GM19324 (cell line): ENCODE data around the gene KHK.

Experiments used
- ATAC-seq: cut with Tn5 transposase; IDR thresholded peaks from one replicate; pipeline ENCODE4 v1.9.1; 2021; ENCODE audit warnings: mild to moderate bottlenecking, moderate library complexity; ENCODE audit not compliant: unreplicated experiment, low FRiP score

KHK gene

DNA sequence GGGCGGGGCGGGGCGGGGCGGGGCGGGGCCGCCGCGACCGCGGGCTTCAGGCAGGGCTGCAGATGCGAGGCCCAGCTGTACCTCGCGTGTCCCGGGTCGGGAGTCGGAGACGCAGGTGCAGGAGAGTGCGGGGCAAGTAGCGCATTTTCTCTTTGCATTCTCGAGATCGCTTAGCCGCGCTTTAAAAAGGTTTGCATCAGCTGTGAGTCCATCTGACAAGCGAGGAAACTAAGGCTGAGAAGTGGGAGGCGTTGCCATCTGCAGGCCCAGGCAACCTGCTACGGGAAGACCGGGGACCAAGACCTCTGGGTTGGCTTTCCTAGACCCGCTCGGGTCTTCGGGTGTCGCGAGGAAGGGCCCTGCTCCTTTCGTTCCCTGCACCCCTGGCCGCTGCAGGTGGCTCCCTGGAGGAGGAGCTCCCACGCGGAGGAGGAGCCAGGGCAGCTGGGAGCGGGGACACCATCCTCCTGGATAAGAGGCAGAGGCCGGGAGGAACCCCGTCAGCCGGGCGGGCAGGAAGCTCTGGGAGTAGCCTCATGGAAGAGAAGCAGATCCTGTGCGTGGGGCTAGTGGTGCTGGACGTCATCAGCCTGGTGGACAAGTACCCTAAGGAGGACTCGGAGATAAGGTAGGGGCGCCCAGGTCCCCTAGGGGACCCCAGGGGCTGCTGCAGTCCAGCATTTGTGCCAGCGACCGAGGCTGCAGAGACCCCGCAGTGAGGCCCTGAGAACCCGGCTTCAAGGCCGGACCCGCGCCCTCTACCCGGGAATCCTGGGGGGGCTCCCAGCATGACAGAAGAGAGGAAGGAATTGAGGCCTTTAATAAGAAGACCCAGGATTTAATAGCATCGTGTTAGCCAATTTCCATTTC, at the start of gene KHK:
Gene KHK, plus strand, starts transcription at position 49 of the 870 bp plus-strand sequence. Its CDS starts 488 bp downstream, at position 537.
- ATAC-seq = peak; percentile 14

DNA sequence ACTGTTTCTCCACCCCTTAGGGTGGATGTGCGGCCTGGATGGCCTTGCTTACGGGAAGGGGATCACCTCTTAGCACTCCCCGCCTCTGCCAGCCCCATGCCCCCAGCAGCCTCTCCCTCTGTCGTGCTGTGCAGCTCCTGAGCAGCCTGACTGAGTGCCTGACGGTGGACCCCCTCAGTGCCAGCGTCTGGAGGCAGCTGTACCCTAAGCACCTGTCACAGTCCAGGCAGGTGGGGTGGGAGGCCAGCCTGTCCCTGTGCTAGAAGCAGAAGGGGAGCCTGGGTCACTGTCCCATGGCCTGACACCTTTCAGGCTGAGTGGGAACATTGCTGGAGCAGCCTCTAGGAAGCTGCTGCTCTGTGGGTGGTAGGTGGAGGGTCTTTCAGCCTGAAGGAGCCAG, 48.6 kb upstream of the KHK start:
- no peak for ATAC-seq

DNA sequence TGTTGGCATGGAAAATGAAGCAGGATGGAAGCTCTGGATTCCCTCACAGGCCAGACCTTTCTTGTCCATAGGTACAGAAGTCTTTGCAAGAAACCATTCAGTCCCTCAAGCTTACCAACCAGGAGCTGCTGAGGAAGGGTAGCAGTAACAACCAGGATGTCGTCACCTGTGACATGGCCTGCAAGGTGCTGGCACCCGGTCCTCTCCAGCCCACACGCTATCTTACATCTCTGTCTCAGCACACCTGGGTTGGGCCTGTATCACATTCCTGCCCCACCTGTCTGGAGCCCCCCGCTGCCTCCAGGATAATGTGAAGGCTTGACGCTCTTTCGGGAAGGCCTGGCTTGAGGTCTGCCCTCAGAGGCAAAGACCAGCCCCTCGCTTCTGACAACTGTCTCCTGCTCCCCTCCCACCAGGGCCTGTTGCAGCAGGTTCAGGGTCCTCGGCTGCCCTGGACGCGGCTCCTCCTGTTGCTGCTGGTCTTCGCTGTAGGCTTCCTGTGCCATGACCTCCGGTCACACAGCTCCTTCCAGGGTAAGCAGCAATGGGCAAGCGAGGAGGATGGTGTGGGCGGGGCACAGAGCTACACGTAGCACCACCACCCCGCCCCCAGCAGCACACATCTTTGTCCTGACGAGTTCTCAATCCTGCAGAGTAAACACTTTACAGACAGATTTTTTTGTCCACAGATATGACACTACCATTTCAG, 47.8 kb upstream of the KHK start:
- ATAC-seq = no peak

DNA sequence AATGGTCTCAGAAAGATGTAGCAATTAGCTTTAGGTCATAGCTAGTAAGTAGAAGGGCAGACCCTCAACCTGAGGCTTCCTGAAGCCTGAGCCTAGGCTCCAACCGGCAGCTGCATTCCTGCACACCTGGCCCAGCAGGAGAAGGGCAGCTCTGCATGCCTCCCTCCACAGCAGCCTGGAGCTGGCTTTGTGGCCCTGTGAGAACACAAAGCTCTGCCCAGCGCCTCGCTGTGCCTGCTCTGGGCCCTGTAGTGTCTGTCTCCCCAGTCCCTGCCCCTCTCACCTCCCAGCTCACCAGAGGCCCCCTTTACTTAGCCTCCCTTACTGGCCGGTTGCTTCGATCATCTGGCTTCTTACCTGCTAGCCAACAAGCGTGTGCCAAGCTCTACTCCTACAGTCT, 47.1 kb upstream of the KHK start:
- ATAC-seq = no peak

DNA sequence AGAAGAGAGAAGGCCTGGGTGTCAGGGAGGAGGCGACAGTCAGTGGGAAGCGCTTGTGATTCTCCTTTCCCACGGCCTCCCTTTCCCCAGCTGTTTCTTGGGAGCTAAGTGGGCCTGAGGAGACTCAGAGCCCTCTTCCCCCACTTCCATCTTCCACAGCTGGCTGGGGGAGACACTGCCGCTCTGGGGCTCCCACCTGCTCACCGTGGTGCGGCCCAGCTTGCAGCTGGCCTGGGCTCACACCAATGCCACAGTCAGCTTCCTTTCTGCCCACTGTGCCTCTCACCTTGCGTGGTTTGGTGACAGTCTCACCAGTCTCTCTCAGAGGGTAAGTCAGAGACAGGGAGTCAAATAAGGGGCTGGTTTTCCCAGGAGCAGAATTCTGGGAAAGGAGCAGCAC, 46.7 kb upstream of the KHK start:
- no peak for ATAC-seq

DNA sequence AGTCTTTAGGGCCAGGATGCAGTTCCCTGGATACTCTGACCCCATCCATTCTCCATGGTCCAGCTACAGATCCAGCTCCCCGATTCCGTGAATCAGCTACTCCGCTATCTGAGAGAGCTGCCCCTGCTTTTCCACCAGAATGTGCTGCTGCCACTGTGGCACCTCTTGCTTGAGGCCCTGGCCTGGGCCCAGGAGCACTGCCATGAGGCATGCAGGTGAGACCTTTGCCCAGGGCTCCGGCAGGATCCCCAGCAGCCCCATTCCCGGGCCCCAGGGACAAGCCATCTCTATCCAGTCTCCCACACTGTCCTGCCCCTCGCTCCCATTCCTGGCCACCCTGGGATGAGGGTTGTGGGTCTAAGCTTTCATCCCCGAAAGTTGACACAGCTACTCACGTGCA, 46.3 kb upstream of the KHK start:
- no peak for ATAC-seq

DNA sequence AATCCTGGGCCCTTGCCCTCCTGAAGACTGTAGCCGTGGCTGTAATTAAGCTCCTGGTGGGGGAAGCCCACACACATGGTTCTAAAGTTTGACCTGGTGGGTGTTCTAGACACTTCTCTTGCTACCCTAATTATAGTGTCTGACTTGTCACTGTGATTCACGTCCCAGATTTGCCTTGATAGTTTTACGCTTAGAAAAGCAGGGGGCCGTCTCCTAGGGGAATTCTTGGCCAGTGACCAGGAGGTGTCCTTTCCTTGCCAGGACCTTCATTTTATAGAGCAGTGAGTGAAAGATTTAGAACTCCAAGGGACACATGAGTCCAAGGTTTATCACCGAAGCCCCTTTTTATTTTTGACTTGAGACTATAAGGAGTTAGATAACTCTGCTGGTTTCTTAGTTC, 44.8 kb upstream of the KHK start:
- no peak for ATAC-seq

DNA sequence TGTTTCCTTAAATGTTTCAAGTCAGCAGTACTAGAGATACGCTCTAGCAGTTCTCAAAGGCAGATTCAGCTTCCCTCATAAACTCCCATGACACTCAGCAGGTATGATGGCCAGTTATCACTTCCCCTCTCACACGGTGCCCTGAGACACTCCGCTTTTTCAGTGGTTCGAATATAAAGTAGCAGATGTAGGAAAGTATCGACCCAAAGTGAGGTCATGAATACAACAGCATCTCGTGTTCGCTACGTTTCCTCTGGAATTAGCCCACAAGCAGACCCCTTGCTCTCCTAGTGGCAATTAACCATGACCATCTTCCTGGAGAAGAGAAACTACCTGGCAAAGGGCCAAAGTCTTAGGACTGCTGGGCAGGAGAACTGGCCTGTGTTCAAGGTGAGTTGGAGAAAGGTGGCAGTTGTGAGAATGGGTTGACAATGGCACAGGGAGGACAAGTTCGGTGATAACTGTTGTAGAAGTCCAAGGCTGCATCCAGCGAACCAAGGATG, 44.4 kb upstream of the KHK start:
- ATAC-seq = no peak

DNA sequence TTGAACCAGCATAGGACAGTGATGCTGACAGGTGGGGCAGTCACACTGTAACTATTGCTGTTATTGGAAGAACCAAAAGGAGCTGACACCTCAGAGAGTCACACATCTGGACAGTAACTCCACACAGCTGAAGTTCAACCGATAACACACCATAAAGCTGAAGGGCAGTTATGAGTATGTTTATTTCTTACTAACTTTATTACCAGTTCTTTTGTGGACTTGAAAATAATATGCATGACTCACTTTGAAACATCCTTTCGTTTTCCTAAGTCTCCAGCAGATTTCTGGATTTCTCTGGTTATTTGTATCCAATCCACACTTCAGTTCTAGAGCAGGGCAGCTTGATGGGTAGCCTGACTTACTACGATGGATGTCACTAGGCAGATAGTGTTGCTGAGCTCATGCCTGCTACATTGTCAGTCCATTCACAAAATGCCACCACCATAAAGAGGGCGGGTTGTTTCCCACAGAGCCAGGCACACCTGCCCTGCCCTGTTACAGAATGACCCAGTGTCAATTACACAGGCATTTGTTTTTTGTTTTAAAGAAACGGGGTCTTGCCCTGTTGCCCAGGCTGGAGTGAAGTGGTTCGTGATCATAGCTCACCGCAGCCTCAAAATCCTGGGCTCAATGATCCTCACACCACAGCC, 43.5 kb upstream of the KHK start:
- no peak for ATAC-seq

DNA sequence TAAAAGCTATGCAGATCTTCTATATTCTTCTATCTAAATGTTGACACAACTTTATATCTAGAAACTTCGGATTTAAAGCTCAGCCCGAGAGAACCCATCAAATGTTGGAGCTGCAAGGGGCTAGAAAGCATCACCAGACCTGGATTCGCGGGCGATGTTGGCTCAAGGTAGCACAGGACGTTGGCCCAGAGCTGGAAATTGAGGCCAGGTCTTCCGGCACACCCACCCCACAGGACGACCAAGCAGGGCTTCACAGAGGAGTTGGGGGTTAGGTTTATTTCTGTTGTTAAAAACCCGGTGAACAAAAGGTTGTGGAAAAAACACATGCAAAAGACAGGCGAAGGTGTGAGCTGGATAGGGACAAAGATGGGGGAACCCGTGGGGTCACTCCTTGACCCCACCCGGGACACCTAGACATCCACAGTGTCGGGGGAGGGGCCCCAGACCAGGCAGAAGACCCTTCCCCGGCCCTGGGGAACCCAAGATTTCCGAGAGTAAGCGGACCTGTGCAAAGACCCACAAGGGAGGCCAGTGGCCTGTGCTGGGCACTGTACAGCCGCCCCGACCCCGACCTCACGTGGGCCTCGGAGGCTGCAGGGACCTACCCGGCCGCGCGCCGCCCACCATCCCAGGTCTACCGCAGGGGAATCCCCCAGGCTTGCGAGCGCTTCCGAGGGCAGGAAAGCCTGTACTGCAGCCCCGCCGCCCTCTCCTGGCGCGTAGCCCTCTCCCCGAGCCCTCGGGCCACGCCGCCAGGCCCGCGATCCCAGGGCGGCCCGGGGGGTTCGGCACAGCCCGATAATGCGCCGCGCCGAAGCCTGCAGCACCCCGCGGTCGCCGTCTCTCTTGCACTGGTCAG, 36.9 kb upstream of the KHK start:
- ATAC-seq = peak; percentile 10

DNA sequence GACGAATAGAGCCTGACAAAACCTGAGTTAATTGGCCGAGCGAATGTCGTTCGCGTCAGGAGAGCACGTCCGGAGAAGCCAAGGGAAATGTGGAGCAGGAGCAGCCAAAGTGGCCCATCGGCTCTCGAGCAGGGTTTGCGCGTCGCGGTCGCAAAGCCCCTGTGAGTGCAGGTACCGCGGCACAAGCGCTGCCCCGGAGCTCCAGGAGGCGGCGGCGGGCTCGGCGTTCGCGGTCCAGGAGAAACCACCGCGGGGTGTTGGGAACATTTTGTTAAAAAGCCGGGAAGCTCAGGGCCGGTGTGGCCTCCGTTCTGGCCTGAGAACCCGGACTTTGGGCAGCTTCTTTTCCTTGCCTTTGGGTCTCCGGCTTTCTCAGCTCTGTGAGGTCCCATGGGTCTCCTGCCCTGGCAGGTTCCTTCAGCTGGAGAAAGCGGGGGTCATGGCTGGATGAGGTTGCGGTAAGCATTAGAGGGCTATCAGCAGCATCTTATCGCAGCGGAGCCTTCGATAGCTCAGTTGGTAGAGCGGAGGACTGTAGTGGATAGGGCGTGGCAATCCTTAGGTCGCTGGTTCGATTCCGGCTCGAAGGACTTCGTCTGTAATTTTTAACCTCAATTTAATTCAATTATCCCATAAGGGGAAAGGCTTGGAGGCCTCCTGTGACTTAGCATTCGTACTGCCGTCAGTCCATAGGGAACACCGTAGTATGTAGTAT, 36.1 kb upstream of the KHK start:
- peak; percentile 43 for ATAC-seq

DNA sequence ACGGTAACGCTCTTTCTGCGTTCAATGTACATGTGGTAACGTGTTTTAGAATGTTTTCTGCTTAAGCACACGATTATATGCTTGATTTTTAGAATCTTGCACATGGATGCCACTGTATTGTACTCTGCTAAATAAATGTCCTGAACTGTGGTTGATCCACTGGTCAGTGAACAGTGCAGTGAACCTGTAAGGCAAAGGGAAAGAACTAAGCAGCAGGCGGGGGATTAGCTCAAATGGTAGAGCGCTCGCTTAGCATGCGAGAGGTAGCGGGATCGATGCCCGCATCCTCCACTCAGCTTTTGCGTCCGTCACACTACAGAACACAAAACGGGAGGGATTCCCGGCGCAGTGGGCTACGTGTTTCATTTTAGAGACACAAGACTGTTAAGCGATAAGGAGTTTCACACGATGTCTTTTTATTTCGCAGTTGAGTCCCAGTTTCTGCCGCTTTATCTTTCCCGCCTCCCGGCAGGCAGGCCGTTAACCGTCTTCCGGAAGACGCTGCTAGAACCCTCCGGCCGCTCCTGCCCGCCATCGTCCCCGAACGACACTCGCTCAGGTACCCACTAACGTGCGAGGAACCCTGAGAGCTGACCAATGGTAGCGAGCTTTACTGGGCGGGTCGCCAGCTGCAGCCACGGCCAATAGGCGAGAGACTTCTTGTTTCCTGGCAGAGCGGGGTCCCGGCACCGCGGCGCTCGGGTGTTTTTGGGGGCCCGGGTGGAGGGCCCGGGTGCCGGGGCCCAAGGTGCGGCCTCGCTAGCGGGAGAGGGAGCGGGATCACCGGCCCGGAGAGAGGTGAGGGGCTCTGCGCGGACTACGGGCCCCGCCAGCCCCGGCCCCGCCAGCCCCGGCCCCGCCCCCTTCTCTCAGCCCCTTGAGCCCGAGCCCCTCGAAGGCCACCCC, 35.3 kb upstream of the KHK start, which contains the start of gene AGBL5:
Gene AGBL5, plus strand, starts transcription at position 673 of the 906 bp plus-strand sequence. CDS start 1,291 bp downstream, outside the sequence.
- ATAC-seq = peak; percentile 73

DNA sequence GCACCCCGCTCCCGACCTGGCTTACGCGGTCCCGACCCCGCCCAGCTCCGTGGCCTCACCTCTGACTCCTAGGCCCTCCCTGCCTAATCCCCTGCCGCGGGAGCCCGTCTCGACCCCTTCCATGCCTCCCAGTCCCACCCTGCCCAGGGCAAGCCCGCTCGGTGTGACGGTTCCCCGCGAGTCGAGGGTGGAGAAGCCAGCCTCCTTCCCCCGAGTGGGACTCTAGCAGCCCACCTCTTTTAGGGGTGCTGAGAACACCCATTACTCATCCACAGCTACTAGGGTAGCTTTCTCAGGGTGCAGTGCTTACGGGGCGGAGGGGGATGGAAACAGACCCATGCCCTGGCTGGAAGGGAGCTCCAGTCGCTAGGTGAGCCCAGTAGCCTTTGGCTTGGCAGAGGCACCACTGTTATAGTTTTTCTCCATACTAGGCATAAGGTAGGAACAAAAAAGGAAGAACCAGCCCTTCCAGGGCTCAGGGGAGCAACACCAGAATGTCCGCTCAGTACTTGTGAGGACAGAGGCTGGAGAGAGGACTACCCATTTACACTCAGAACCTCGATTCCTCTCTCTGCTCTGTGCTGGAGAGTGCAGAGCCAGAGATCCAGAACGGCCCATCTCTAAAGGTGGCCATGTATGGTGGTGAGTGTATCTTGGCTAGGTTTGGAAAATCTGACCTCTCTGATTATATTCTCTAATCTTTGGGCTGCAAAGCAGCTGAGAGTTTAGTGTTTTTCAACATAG, 34.5 kb upstream of the KHK start:
- ATAC-seq = no peak

DNA sequence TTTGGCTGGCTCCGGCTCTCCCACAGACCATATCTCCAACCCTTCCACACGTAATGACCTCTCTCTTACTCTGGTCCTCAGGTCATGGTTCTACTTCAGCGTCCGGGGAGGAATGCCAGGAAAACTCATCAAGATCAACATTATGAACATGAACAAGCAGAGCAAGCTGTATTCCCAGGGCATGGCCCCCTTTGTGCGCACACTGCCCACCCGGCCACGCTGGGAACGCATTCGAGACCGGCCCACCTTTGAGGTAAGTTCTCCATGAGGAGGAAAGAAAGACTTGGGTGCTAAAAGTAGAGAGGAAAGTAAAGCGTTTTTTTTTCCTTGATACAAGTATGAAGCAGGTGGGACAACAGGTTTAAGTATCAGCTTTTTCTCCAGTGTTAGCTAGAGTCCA, 33.3 kb upstream of the KHK start:
- ATAC-seq = no peak

DNA sequence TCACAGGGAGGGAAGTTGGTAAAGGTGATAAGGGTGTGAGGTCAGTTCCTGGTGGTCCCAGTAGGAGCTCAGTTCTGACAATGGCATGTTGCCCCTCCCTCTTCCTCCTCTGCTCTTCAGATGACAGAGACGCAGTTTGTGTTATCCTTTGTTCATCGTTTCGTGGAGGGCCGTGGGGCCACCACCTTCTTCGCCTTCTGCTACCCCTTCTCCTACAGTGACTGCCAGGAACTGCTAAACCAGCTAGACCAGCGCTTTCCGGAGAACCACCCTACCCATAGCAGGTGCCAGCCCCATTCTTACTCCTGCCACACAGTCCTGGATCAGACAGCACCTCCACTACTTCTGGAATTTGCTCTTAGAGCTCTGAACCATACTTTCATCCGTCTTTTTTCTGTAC, 32.8 kb upstream of the KHK start:
- no peak for ATAC-seq

DNA sequence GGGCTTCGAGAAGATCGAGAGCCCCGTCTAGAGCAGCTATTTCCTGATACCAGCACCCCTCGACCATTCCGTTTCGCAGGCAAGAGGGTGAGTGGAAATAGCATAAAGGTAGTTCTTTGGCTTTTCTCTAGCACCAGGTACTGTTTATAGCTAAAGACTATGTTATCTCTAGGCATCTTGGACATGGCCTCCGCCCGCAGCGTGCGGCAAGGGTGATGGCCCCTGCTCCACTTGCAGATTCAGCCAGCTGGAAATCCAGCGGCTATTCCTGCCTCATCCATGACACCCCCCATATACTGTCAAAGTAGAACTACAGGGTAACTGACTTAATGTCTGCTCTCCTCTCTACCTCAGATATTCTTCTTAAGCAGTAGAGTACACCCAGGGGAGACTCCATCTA, 31.9 kb upstream of the KHK start:
- no peak for ATAC-seq

DNA sequence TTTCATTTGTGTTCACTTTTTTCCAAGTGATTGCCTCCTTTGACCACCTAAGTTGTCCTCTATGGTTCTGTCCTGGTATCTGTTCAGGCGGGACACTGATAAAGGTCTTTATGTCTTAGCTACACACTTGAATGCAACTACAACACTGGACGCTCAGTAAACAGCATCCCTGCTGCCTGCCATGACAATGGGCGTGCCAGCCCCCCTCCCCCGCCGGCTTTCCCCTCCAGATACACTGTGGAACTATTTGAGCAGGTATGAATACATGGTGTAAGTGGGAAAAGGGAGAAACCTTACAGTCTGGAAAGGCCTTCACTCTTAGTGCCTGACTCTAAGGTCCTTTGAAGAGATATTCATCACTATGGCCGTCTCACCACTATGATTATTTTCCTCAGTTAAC, 29.4 kb upstream of the KHK start:
- ATAC-seq = no peak

DNA sequence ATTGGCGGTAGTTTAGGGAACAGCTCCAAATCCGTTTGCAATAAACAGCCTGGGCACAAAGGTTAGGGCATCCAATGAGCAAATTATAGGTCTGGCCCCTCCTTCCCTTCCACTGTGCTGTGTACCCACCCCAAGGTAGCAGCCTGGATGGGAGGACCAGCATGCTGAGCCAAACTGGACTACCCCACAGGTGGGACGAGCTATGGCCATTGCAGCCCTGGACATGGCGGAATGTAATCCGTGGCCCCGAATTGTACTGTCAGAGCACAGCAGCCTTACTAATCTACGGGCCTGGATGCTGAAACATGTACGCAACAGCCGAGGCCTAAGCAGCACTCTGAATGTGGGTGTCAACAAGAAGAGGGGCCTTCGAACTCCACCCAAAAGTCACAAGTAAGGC, 28.4 kb upstream of the KHK start:
- ATAC-seq = no peak
